B cell (primary cell): ENCODE data around the gene MCF2L. TPM values are rescaled to one million over a fixed set of nuclear protein-coding genes. Genes with fewer than 3 reads are reported as not detected.

Experiments
- ATAC-seq: fragments of 200-7000 bp; cut with Tn5 transposase; one replicate; pipeline ENCODE4 v1.10.0; 2021; ENCODE audit warnings: low read depth, mild to moderate bottlenecking, moderate number of reproducible peaks, moderate library complexity
- CTCF ChIA-PET: fragments of 350-600 bp; sonication (Branson Sonifier 250); formaldehyde crosslinking; loops from one replicate; lab custom pipeline; 2021; ENCODE audit warnings: antibody characterized with exemption, inconsistent platforms; lab: Charles Lee
- POLR2A ChIA-PET: fragments of 350-600 bp; sonication (Branson Sonifier 250); formaldehyde crosslinking; loops from one replicate; lab custom pipeline; 2021; ENCODE audit warnings: antibody characterized with exemption; lab: Charles Lee
- DNase-seq: peaks from one replicate; pipeline ENCODE4 v3.0.0; 2013
- H2AFZ ChIP-seq: 2 replicates; pipeline ENCODE4 v1.6.1; 2012; ENCODE audit warnings: mild to moderate bottlenecking, low read depth, low read length; ENCODE audit not compliant: insufficient read depth, poor library complexity, severe bottlenecking
- H3K27ac ChIP-seq, 2 donors: 1 replicate in 1 of 2; 2 replicates in 1 of 2; pipeline ENCODE4 v1.5.1; 2012 to 2013; ENCODE audit warnings: low read length in 2 of 2, mild to moderate bottlenecking in 2 of 2, moderate library complexity in 1 of 2
- H3K27me3 ChIP-seq, 4 experiments: fragments of 200-600 bp in 1 of 4; sonication (generic) in 1 of 4; replicated peaks in 1 of 4; 1 replicate in 2 of 4; 2 replicates in 2 of 4; pipeline versions ENCODE4 v1.6.1 to v1.7.0; 2013 to 2016; ENCODE audit warnings: low read length in 3 of 4, mild to moderate bottlenecking in 2 of 4, mixed read lengths in 1 of 4, moderate library complexity in 1 of 4; ENCODE audit not compliant: insufficient read depth in 4 of 4, control insufficient read depth in 3 of 4; ENCODE audit errors: control extremely low read depth in 1 of 4
- H3K36me3 ChIP-seq, 2 experiments: replicated peaks in 1 of 2; 1 replicate in 1 of 2; 2 replicates in 1 of 2; pipeline versions ENCODE4 v1.6.1 to v1.7.1; 2013; ENCODE audit warnings: low read length in 1 of 2; ENCODE audit not compliant: insufficient read depth in 2 of 2, control insufficient read depth in 1 of 2; ENCODE audit errors: control extremely low read depth in 1 of 2, extremely low read depth in 1 of 2
- H3K4me1 ChIP-seq, 2 donors: fragments of 200-600 bp in 1 of 2; sonication (generic) in 1 of 2; 1 replicate in 1 of 2; 2 replicates in 1 of 2; pipeline versions ENCODE4 v1.5.1 to v1.6.1; 2013 to 2017; ENCODE audit warnings: low read length in 2 of 2; ENCODE audit not compliant: control insufficient read depth in 2 of 2, insufficient read depth in 2 of 2
- H3K4me2 ChIP-seq: replicated peaks from 2 replicates; pipeline ENCODE3; 2012; ENCODE audit warnings: mild to moderate bottlenecking, low read depth, low read length; ENCODE audit not compliant: poor library complexity, severe bottlenecking
- H3K4me3 ChIP-seq, 5 experiments: fragments of 200-600 bp in 1 of 5; sonication (generic) in 1 of 5; 1 replicate in 3 of 5; 2 replicates in 2 of 5; pipeline versions ENCODE4 v1.5.1 to v1.7.0; 2011 to 2016; ENCODE audit warnings: low read length in 4 of 5, mild to moderate bottlenecking in 4 of 5, low read depth in 2 of 5, control low read depth in 1 of 5, moderate library complexity in 1 of 5; ENCODE audit not compliant: insufficient read depth in 1 of 5; ENCODE audit errors: control extremely low read depth in 1 of 5, extremely low read depth in 1 of 5
- H3K79me2 ChIP-seq: fragments of 200-600 bp; sonication (generic); one replicate; pipeline ENCODE4 v1.6.0; 2016; ENCODE audit warnings: low read length; ENCODE audit not compliant: control insufficient read depth, insufficient read depth
- H3K9ac ChIP-seq: fragments of 200-600 bp; sonication (generic); 2 replicates; pipeline ENCODE4 v1.6.1; 2017; ENCODE audit warnings: mild to moderate bottlenecking, low read length, moderate library complexity
- H3K9me3 ChIP-seq, 3 donors: one replicate each; pipeline versions ENCODE4 v1.6.1 to v1.7.1; 2013; ENCODE audit warnings: low read length in 2 of 3; ENCODE audit not compliant: control insufficient read depth in 2 of 3, insufficient read depth in 1 of 3; ENCODE audit errors: control extremely low read depth in 1 of 3
- H4K20me1 ChIP-seq: 2 replicates; pipeline ENCODE4 v1.6.0; 2012; ENCODE audit warnings: mild to moderate bottlenecking, low read length; ENCODE audit not compliant: insufficient read depth, control insufficient read depth, poor library complexity, severe bottlenecking
- H3K27ac Mint-ChIP-seq: one replicate; pipeline ENCODE4 v1.8.0; 2021; ENCODE audit warnings: mixed read lengths
- H3K27me3 Mint-ChIP-seq: one replicate; pipeline ENCODE4 v1.8.0; 2021; ENCODE audit warnings: mixed read lengths
- H3K4me1 Mint-ChIP-seq: one replicate; pipeline ENCODE4 v1.8.0; 2021; ENCODE audit warnings: mixed read lengths
- H3K4me3 Mint-ChIP-seq: one replicate; pipeline ENCODE4 v1.8.0; 2021; ENCODE audit warnings: mixed read lengths
- H3K9me3 Mint-ChIP-seq: one replicate; pipeline ENCODE4 v1.8.0; 2022; ENCODE audit warnings: mixed read lengths; ENCODE audit not compliant: insufficient read depth
- EZH2 ChIP-seq: IDR thresholded peaks from 2 replicates; pipeline ENCODE4 v1.6.1; 2012; ENCODE audit warnings: borderline replicate concordance, low read depth, mild to moderate bottlenecking, moderate library complexity, low read length; ENCODE audit not compliant: insufficient read depth, poor library complexity, severe bottlenecking
- WGBS: methylation state at CpG from one replicate; pipeline ENCODE4 v1.1.5; 2013; ENCODE audit warnings: missing lambda C conversion rate; ENCODE audit not compliant: insufficient coverage; 5-methylcytosine and 5-hydroxymethylcytosine counted together
- intact Hi-C: fragments of 100-400 bp; cut with micrococcal nuclease; formaldehyde crosslinking; loops from one replicate; pipeline ENCODE4 v1.10.0; 2022
- polyA plus RNA-seq: library from polyadenylated mRNA; depleted of rRNA; stranded (reverse); fragments of >200 nt; gene quantifications from 2 replicates; pipeline ENCODE4 v1.2.3, GENCODE V29; 2012
- total RNA-seq, 2 donors: library from RNA; stranded (reverse); fragments of 120-200 nt in 1 of 2; gene quantifications; 1 replicate in 1 of 2; 2 replicates in 1 of 2; pipeline versions ENCODE4 v1.2.3 to v1.2.4, GENCODE V29; 2013 to 2022
- TF ChIP-seq, protein P1 (sequence below): fragments of 200-600 bp; IDR thresholded peaks from one replicate; pipeline ENCODE4 v1.8.0; 2022; ENCODE audit warnings: antibody characterized with exemption, mild to moderate bottlenecking

The MCF2L gene
- total and polyA plus RNA-seq, 2 donors (not counting 1 experiment from before 2014, with no cell fraction given): 3.7 to 8.2 TPM

- CTCF ChIA-PET: no interaction called here
- no peaks in the 10 kb centered on the region for H3K4me1 Mint-ChIP-seq
- peaks cover 0 to 12% (median 0%) of the 10 kb centered on the region in 3 donors for H3K9me3 ChIP-seq
Observed at GRCh38 chr13:113033054-113033850, 64.2 kb downstream of the MCF2L start.

More at GRCh38 chr13:113033054-113033850, 64.2 kb downstream of the MCF2L start:
- no peaks in the 10 kb centered on the region for H4K20me1 ChIP-seq
- no peaks in the 10 kb centered on the region for H3K27me3 Mint-ChIP-seq
- H3K27ac ChIP-seq: no peak overlapping the region
- POLR2A ChIA-PET: no interaction called here
- ATAC-seq (no peak), DNase-seq (no peak)
- H3K36me3 ChIP-seq: no peaks in the 10 kb centered on the region
- no peak overlapping the region for H3K27ac Mint-ChIP-seq
- TF ChIP-seq EZH2: no peak
- TF ChIP-seq, protein P1, sequence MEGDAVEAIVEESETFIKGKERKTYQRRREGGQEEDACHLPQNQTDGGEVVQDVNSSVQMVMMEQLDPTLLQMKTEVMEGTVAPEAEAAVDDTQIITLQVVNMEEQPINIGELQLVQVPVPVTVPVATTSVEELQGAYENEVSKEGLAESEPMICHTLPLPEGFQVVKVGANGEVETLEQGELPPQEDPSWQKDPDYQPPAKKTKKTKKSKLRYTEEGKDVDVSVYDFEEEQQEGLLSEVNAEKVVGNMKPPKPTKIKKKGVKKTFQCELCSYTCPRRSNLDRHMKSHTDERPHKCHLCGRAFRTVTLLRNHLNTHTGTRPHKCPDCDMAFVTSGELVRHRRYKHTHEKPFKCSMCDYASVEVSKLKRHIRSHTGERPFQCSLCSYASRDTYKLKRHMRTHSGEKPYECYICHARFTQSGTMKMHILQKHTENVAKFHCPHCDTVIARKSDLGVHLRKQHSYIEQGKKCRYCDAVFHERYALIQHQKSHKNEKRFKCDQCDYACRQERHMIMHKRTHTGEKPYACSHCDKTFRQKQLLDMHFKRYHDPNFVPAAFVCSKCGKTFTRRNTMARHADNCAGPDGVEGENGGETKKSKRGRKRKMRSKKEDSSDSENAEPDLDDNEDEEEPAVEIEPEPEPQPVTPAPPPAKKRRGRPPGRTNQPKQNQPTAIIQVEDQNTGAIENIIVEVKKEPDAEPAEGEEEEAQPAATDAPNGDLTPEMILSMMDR: no peak
- no peak overlapping the region for H2AFZ ChIP-seq
- intact Hi-C loops: no loop called here
- H3K4me1 ChIP-seq: peaks cover 0 to 2% of the 10 kb centered on the region in 2 donors
- H3K9ac ChIP-seq: no peak overlapping the region
- H3K4me3 ChIP-seq: no peak overlapping the region
- H3K27me3 ChIP-seq: peaks cover 0 to 3% (median 0%) of the 10 kb centered on the region in 4 experiments
- H3K4me2 ChIP-seq: no peak overlapping the region
- no peaks in the 10 kb centered on the region for H3K9me3 Mint-ChIP-seq
- 93% methylated on average over 37 of the region's 43 CpGs for WGBS
- H3K79me2 ChIP-seq: no peaks in the 10 kb centered on the region
- no peak overlapping the region for H3K4me3 Mint-ChIP-seq
